ENCODE results near the gene FYTTD1.

- TF ChIP-seq CTCF (IDR thresholded peaks at IDR 0.05) (no peak), POLR2A (IDR thresholded peaks at IDR 0.05) (no peak)
Measured at GRCh38 chr3:197820550-197821335, 71.1 kb downstream of the FYTTD1 start.

Measured in ovary (tissue), 3 donors.